ENCODE data around the gene CORO2A. TPM values are rescaled to one million over a fixed set of nuclear protein-coding genes. Genes with fewer than 3 reads are reported as not detected.

CORO2A gene
- total and polyA plus RNA-seq, 2 of the 8 experiments (the other 6 are each of a cell fraction or from before 2014, with no cell fraction given), result 13.7 to 27.9 TPM

GRCh38 chr9:98132158-98132557 lies 60.3 kb downstream of the CORO2A start:
- FAIRE-seq (no peak), DNase-seq (ENCODE audit: low read depth in 1 of 2, low spot score in 2 of 2) (no peak)
- Histone ChIP-seq H2BK120ac (replicated peaks; ENCODE audit: low read depth, low read length) (no peak overlapping the region), H4K8ac (ENCODE audit: extremely low read depth, insufficient read depth, low read length) (no peak overlapping the region; the same call in 1 of the 2 replicates), H3K18ac (ENCODE audit: extremely low read depth, low read length) (no peak overlapping the region), H4K91ac (replicated peaks; ENCODE audit: insufficient read length, low read length) (no peak overlapping the region), H3K9me3 (ENCODE audit: insufficient read depth in 2 of 2, low read depth in 1 of 2, low read length in 1 of 2) (no peaks in the 10 kb centered on the region), H3K4me2 (ENCODE audit: insufficient read depth in 1 of 2, low read depth in 2 of 2, low read length in 2 of 2) (no peak overlapping the region), H4K20me1 (replicated peaks in 1 of 2; ENCODE audit: control insufficient read depth in 1 of 2, insufficient read depth in 2 of 2, low read length in 2 of 2) (peaks cover 0 to 1% of the 10 kb centered on the region in 2 experiments), H3K23me2 (ENCODE audit: low read depth, low read length) (no peaks in the 10 kb centered on the region), H2BK15ac (ENCODE audit: low read length) (no peak overlapping the region), H3K27me3 (replicated peaks in 1 of 4; ENCODE audit: control insufficient read depth in 3 of 4, extremely low read depth in 1 of 4, insufficient read depth in 3 of 4, low read length in 3 of 4) (no peaks in the 10 kb centered on the region), H3K27ac (ENCODE audit: low read depth, low read length) (no peak overlapping the region), H3K4me3 (ENCODE audit: extremely low read depth in 1 of 4, insufficient read depth in 2 of 4, low read depth in 3 of 4, low read length in 4 of 4) (no peak overlapping the region), H2AFZ (ENCODE audit: low read length) (no peak overlapping the region), H2BK12ac (ENCODE audit: low read depth, low read length) (no peak overlapping the region), H4K5ac (ENCODE audit: insufficient read length, low read depth, low read length) (no peak overlapping the region), H3K9ac (replicated peaks in 1 of 4; ENCODE audit: extremely low read depth in 1 of 4, low read depth in 3 of 4, low read length in 3 of 4) (no peak overlapping the region), H3K23ac (ENCODE audit: insufficient read length) (no peak overlapping the region), H3K56ac (replicated peaks; ENCODE audit: insufficient read length, low read depth, low read length) (no peak overlapping the region), H3K79me2 (ENCODE audit: control insufficient read depth in 1 of 2, insufficient read depth in 2 of 2, low read length in 2 of 2) (no peaks in the 10 kb centered on the region), H3K14ac (ENCODE audit: insufficient read length) (no peak overlapping the region), H2BK20ac (ENCODE audit: low read length) (no peak overlapping the region), H3K4ac (replicated peaks; ENCODE audit: insufficient read length, low read depth, low read length) (no peak overlapping the region), H3K36me3 (ENCODE audit: control insufficient read depth in 2 of 4, insufficient read depth in 4 of 4, low read length in 3 of 4) (peaks cover 0 to 4% (median 1%) of the 10 kb centered on the region in 4 experiments; a peak in 4 of 8 replicates), H2BK5ac (ENCODE audit: low read depth, low read length) (no peak overlapping the region; the same call in 1 of the 2 replicates), H2AK5ac (ENCODE audit: low read depth, low read length) (no peak overlapping the region), H3K79me1 (ENCODE audit: low read depth, low read length) (no peaks in the 10 kb centered on the region), H3K4me1 (replicated peaks in 1 of 4; ENCODE audit: control insufficient read depth in 3 of 4, insufficient read depth in 4 of 4, low read length in 3 of 4) (peaks cover 0 to 11% (median 0%) of the 10 kb centered on the region in 4 experiments; a peak in 3 of 7 replicates)
- WGBS, 2 experiments (ENCODE audit: extremely low coverage in 1 of 2, insufficient coverage in 1 of 2, insufficient read length in 1 of 2, insufficient replicate concordance in 2 of 2, low coverage in 1 of 2, low lambda C conversion rate in 2 of 2, missing lambda C conversion rate in 1 of 2), result 91% methylated on average over 9 of the region's 9 CpGs; no CpG with 5 or more reads in 1 of the 2 experiments
- ChIA-PET CTCF (ENCODE audit: partially characterized antibody) (interaction anchor here (0.7 to 2.7 kb wide), 5 partner anchors 11 to 131 kb away, joined by 3 to 14 read pairs (median 5); no protein-coding TSS in a partner anchor), POLR2A (ENCODE audit: partially characterized antibody) (no interaction called here)
- TF ChIP-seq SAP30 (IDR thresholded peaks at IDR 0.05; ENCODE audit: insufficient read depth, insufficient replicate concordance, low read length) (no peak), BCL11A (IDR thresholded peaks at IDR 0.05; ENCODE audit: low read depth in 2 of 2, low read length in 2 of 2) (no peak), SP2 (IDR thresholded peaks at IDR 0.05; ENCODE audit: low read length) (no peak), MAFK (IDR thresholded peaks at IDR 0.05; ENCODE audit: low read depth, low read length) (no peak), SIN3A (conservative IDR thresholded peaks at IDR 0.05 in 1 of 2, IDR thresholded peaks at IDR 0.05 in 1 of 2; ENCODE audit: low read depth in 1 of 2, low read length in 2 of 2) (no peak), CHD1 (IDR thresholded peaks at IDR 0.05; ENCODE audit: low read depth, low read length) (no peak), RAD21 (IDR thresholded peaks at IDR 0.05 in 1 of 2, conservative IDR thresholded peaks at IDR 0.05 in 1 of 2; ENCODE audit: low read depth in 2 of 2, low read length in 2 of 2) (no peak), ATF2 (IDR thresholded peaks at IDR 0.05; ENCODE audit: low read length) (no peak), NANOG (IDR thresholded peaks at IDR 0.05; ENCODE audit: insufficient read depth, low read depth, low read length, poor library complexity, severe bottlenecking) (no peak), GABPA (IDR thresholded peaks at IDR 0.05; ENCODE audit: borderline replicate concordance, insufficient read depth, low read length) (no peak)
